Left lung (tissue), 10 donors: ENCODE results near the gene AK5. TPM values are rescaled to one million over a fixed set of nuclear protein-coding genes. Genes with fewer than 3 reads are reported as not detected.
A peak's percentile ranks its signal among the peaks of the same experiment; 100 is the strongest.

ENCODE experiments used
- ATAC-seq: fragments of 200-7000 bp; cut with Tn5 transposase; one replicate; pipeline ENCODE4 v1.9.1; 2020; ENCODE audit warnings: moderate library complexity
- DNase-seq, 4 donors: peaks; one replicate each; pipeline ENCODE4 v3.0.0-alpha.2; 2013 to 2020
- H3K27ac ChIP-seq, 2 donors: fragments of 200-600 bp; sonication (generic) in 1 of 2; one replicate each; pipeline versions ENCODE4 v1.5.0 to v1.8.0; 2020 to 2021
- H3K27me3 ChIP-seq, 2 donors: fragments of 200-600 bp; sonication (generic) in 1 of 2; one replicate each; pipeline versions ENCODE4 v1.5.0 to v1.8.0; 2020 to 2021
- H3K36me3 ChIP-seq, 2 donors: fragments of 200-600 bp; sonication (generic) in 1 of 2; one replicate each; pipeline versions ENCODE4 v1.5.0 to v1.8.0; 2020 to 2021
- H3K4me1 ChIP-seq, 2 donors: fragments of 200-600 bp; one replicate each; pipeline ENCODE4 v1.8.0; 2021
- H3K4me3 ChIP-seq, 2 donors: fragments of 200-600 bp; sonication (generic) in 1 of 2; one replicate each; pipeline versions ENCODE4 v1.5.0 to v1.8.0; 2020 to 2021; ENCODE audit warnings: mild to moderate bottlenecking in 1 of 2
- H3K9me3 ChIP-seq, 2 donors: fragments of 200-600 bp; sonication (generic) in 1 of 2; one replicate each; pipeline versions ENCODE4 v1.5.0 to v1.8.0; 2020 to 2021
- CTCF ChIP-seq, 2 donors: fragments of 200-600 bp; sonication (generic) in 1 of 2; IDR thresholded peaks; one replicate each; pipeline versions ENCODE4 v1.5.0 to v1.8.0; 2021; ENCODE audit warnings: antibody characterized with exemption in 2 of 2
- intact Hi-C, 2 donors: fragments of 100-400 bp; cut with DNase I; formaldehyde crosslinking; loops; one replicate each; pipeline versions ENCODE4 v1.11.2 to v1.14.2; 2022
- polyA plus RNA-seq, 6 donors: library from polyadenylated mRNA; unstranded; fragments of 120-200 nt; gene quantifications; one replicate each; pipeline ENCODE4 v1.2.1, GENCODE V29; 2013; ENCODE audit not compliant: insufficient read length in 6 of 6
- total RNA-seq, 2 donors: library from RNA; stranded (reverse); fragmentation: NEBNext Ultra II Directional; extraction: Animal tissue kit (Norgen Biotek cat#: 25700); gene quantifications; one replicate each; pipeline ENCODE4 v1.2.1, GENCODE V29; 2021
- donor health status: DM: no; HTN: yes; CAD: no.
- donor health status: DM: no; HTN: no; CAD: no.

Gene AK5
- total and polyA plus RNA-seq, 8 donors, result 0.29 to 1.4 (median 0.80) TPM

- Histone ChIP-seq H3K36me3 (no peaks in the 10 kb centered on the region), H3K27ac (no peak overlapping the region), H3K4me1 (no peaks in the 10 kb centered on the region), H3K27me3 (peaks cover 0 to 14% of the 10 kb centered on the region in 2 donors), H3K4me3 (no peak overlapping the region), H3K9me3 (no peaks in the 10 kb centered on the region)
- intact Hi-C loops, result no loop called here
- TF ChIP-seq CTCF (IDR thresholded peaks at IDR 0.05), result no peak
- DNase-seq, result no peak
- no peak for ATAC-seq
Observed at GRCh38 chr1:77275194-77275593, 6.6 kb upstream of the AK5 start.

GRCh38 chr1:77276941-77277340, 4.9 kb upstream of the AK5 start:
- no peak for ATAC-seq
- H3K27me3 ChIP-seq, result peaks cover 17 to 32% of the 10 kb centered on the region in 2 donors
- intact Hi-C loops, result no loop called here
- H3K27ac ChIP-seq, result no peak overlapping the region
- no peak for TF ChIP-seq CTCF (IDR thresholded peaks at IDR 0.05)
- H3K36me3 ChIP-seq, result no peaks in the 10 kb centered on the region
- H3K4me3 ChIP-seq, result no peak overlapping the region
- H3K4me1 ChIP-seq, result peaks cover 0 to 4% of the 10 kb centered on the region in 2 donors
- no peak for DNase-seq
- H3K9me3 ChIP-seq, result no peaks in the 10 kb centered on the region

- Histone ChIP-seq H3K36me3 (no peaks in the 10 kb centered on the region), H3K4me1 (peaks cover 8 to 19% of the 10 kb centered on the region in 2 donors), H3K9me3 (no peaks in the 10 kb centered on the region), H3K4me3 (no peak overlapping the region), H3K27ac (no peak overlapping the region), H3K27me3 (peaks cover 39 to 62% of the 10 kb centered on the region in 2 donors)
- intact Hi-C loops, result no loop called here
- DNase-seq (no peak), ATAC-seq (no peak)
- TF ChIP-seq CTCF (IDR thresholded peaks at IDR 0.05), result no peak
Observed at GRCh38 chr1:77279929-77280328, 1.9 kb upstream of the AK5 start.

- H3K27me3 ChIP-seq, result peaks cover 42 to 71% of the 10 kb centered on the region in 2 donors
- no peak overlapping the region for H3K4me3 ChIP-seq
- intact Hi-C loops, result no loop called here
- H3K4me1 ChIP-seq, result peaks cover 8 to 19% of the 10 kb centered on the region in 2 donors
- DNase-seq, result no peak
- H3K36me3 ChIP-seq, result no peaks in the 10 kb centered on the region
- no peak for ATAC-seq
- TF ChIP-seq CTCF (IDR thresholded peaks at IDR 0.05), result no peak
- no peaks in the 10 kb centered on the region for H3K9me3 ChIP-seq
- no peak overlapping the region for H3K27ac ChIP-seq
Observed at GRCh38 chr1:77280962-77281361, 857 bp upstream of the AK5 start.

GRCh38 chr1:77282187-77282865, 507 bp downstream of the AK5 start:
- peak in 2 of 4 donors; percentile 18 for DNase-seq
- peaks cover 42 to 82% of the 10 kb centered on the region in 2 donors for H3K27me3 ChIP-seq

More at GRCh38 chr1:77282187-77282865, 507 bp downstream of the AK5 start:
- no peaks in the 10 kb centered on the region for H3K9me3 ChIP-seq
- intact Hi-C loops, result no loop called here
- peaks cover 8 to 19% of the 10 kb centered on the region in 2 donors for H3K4me1 ChIP-seq
- TF ChIP-seq CTCF (IDR thresholded peaks at IDR 0.05), result no peak
- no peaks in the 10 kb centered on the region for H3K36me3 ChIP-seq
- peak overlapping the region; percentile 33 to 35 for H3K4me3 ChIP-seq
- H3K27ac ChIP-seq, result no peak overlapping the region
- ATAC-seq, result peak; percentile 71
